Astrocyte of the spinal cord (primary cell): ENCODE measurements around the gene GALNTL6.
A peak's percentile ranks its signal among the peaks of the same experiment; 100 is the strongest.

Experiments
- DNase-seq: peaks from one replicate; pipeline ENCODE4 v3.0.0; 2011; ENCODE audit warnings: low read depth, low spot score
- H3K4me3 ChIP-seq: 2 replicates; pipeline ENCODE4 v1.5.1; 2011; ENCODE audit warnings: low read depth, mild to moderate bottlenecking, low read length, moderate library complexity
- in situ Hi-C: cut with HindIII; loops from 2 replicates; pipeline ENCODE4 v1.10.0; 2017; ENCODE audit warnings: low sequenced_read_pairs
- TF ChIP-seq, protein P1 (sequence below): IDR thresholded peaks from 2 replicates; pipeline ENCODE4 v1.5.1; 2012; ENCODE audit warnings: low read depth, mild to moderate bottlenecking, low read length, inconsistent platforms

GALNTL6 gene

DNA sequence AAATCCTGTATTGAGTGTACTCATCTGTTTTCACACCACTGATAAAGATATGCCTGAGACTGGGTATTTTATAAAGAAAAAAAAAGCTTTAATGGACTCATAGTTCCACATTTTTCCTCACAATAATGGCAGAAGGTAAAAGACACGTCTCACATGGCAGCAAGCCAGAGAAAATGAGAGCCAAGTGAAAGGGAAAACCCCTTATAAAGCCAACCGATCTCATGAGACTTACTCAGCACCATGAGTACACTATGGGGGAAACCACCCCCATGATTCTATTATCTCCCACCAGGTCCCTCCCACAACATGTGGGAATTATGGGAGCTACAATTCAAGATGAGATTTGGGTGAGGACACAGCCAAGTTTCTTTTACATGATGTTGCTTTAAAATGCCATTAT lies 171.9 kb downstream of the GALNTL6 start:
- in situ Hi-C loops: no loop called here
- TF ChIP-seq, protein P1, sequence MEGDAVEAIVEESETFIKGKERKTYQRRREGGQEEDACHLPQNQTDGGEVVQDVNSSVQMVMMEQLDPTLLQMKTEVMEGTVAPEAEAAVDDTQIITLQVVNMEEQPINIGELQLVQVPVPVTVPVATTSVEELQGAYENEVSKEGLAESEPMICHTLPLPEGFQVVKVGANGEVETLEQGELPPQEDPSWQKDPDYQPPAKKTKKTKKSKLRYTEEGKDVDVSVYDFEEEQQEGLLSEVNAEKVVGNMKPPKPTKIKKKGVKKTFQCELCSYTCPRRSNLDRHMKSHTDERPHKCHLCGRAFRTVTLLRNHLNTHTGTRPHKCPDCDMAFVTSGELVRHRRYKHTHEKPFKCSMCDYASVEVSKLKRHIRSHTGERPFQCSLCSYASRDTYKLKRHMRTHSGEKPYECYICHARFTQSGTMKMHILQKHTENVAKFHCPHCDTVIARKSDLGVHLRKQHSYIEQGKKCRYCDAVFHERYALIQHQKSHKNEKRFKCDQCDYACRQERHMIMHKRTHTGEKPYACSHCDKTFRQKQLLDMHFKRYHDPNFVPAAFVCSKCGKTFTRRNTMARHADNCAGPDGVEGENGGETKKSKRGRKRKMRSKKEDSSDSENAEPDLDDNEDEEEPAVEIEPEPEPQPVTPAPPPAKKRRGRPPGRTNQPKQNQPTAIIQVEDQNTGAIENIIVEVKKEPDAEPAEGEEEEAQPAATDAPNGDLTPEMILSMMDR: no peak
- no peak overlapping the region for H3K4me3 ChIP-seq
- no peak for DNase-seq

DNA sequence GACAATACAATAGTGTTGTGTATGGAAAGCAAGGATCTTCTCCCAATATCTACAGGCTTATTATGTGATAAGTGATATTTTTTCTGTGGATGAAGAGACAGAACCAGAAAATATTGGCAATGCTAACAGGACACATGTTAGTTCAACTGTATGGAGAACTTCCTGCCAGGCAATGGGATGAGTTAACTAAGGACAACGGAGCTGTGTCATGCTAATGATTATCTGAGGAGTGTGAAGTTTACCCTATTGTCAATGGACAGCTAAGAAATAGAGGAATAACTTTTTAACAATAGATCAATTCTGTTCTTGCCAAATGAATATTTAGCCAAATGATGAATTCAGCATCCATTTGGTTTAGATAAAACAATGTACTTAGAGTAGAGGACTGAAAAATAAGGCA lies 180.0 kb downstream of the GALNTL6 start:
- no peak overlapping the region for H3K4me3 ChIP-seq
- TF ChIP-seq, protein P1: no peak
- in situ Hi-C loops: no loop called here
- DNase-seq: no peak

DNA sequence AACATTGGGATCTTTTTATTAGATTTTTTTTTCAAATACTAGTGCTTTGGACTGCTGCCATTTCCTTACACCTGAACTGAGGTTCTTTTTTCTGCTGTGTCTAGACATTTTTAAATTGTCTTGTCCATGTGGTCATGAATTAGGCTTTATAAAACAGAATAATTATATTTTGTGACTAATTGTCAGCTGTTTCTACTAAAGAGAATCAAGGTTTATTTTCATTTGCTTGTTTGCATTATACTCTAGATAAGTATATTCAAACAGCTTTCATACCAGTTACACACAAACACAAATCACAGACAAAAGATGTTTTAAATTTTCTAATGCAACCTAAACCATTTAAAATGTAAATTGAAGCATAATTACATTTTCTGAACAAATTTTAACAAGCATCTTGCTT lies 194.7 kb downstream of the GALNTL6 start:
- TF ChIP-seq, protein P1: no peak
- no peak for DNase-seq
- H3K4me3 ChIP-seq: no peak overlapping the region
- in situ Hi-C loops: no loop called here

DNA sequence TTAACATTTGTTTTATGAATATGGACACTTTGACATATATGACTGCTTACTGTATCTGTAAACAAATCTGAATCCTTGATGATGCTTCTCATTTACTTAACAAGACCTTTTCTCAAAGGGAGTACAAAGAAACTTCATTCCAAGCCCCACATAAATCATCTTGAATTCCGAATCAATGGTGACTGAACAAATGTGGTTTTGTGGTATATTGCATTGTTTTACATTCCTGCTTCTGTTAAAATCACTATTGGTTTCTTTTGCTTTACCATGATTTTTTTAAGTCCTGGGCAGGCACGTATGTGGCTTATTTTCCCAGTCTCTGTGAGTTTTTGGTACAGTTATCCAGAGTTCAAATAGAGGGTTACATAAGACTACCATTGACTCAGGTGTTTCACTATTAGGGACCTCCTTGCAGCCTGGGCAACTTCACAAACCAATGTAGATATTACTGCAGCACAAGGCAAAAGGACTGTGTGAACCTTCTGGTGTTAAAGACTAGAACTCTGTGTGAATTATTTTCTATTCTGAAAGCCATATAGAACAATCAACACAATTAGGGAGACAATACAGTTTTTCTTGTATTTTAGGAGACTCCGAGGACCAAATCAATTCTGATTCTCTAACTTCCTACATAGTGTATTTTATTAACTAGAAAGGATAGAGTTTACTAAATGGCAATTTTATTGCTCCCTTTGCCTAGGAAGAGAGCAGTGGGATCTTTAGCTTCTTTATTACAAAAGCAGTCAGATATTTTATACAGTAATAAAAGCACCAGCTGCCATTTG lies 196.4 kb downstream of the GALNTL6 start:
- in situ Hi-C loops: no loop called here
- TF ChIP-seq, protein P1: no peak
- DNase-seq: peak; percentile 27

DNA sequence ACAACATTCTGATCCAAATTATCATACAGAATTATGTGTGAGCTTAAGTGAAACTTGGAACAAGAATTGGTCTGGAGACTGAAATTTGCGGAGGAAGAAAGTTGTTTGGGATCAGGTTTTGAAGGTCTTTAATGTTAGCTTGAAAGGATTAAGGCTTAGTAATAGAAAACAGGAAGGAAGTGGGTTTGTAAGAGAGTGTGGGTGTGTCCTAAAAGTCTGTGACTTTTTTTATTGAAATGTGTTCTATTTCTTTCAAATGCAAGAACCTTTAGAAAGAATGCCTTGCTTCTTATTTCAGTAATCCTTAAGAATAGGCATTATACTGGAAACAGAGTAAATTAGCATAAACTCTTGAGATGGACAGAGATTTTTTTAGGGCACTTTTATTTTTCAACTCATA lies 198.0 kb downstream of the GALNTL6 start:
- DNase-seq: no peak
- in situ Hi-C loops: no loop called here
- no peak overlapping the region for H3K4me3 ChIP-seq
- TF ChIP-seq, protein P1: no peak

More for the DNA sequence above, 196.4 kb downstream of the GALNTL6 start:
- H3K4me3 ChIP-seq: no peak overlapping the region

DNA sequence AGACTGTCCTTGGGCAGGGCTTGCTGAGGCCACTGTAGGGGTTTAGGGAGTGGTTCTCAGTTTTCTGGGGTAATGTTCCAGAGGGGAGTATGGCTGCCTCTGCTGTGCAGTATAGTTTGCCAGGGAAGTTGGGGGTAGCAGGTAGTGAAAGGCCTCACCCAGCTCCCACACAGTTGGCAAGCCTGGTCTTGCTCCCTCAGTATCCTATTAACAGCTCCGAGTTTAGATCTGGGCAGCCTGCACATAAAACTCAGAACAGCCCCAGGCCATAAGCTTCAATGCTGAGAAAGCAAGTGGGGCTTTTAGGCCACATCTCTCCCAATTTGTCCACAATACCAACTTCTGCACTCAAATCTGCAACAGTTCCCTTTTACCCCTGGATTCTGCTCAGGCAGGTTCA lies 205.2 kb downstream of the GALNTL6 start:
- no peak for DNase-seq
- H3K4me3 ChIP-seq: no peak overlapping the region
- in situ Hi-C loops: no loop called here
- TF ChIP-seq, protein P1: no peak
